Astrocyte (in vitro differentiated cells and primary cell): ENCODE measurements around the gene PTPRM. TPM values are rescaled to one million over a fixed set of nuclear protein-coding genes. Genes with fewer than 3 reads are reported as not detected.

ENCODE experiments used
- DNase-seq: peaks from one replicate; pipeline ENCODE4 v3.0.0-alpha.2; 2010; ENCODE audit warnings: low read depth
- FAIRE-seq: peaks from 2 replicates; lab custom pipeline; 2011; peaks lifted over from hg19 to GRCh38; lab: Jason Lieb, UNC
- H2AFZ ChIP-seq: 2 replicates; pipeline ENCODE4 v1.6.0; 2012; ENCODE audit warnings: low read depth, low read length, inconsistent platforms
- H3K27ac ChIP-seq: 2 replicates; pipeline ENCODE4 v1.5.1; 2011; ENCODE audit warnings: low read depth, low read length, inconsistent platforms
- H3K27me3 ChIP-seq: 2 replicates; pipeline ENCODE4 v1.6.0; 2011; ENCODE audit warnings: low read length, inconsistent platforms; ENCODE audit not compliant: insufficient read depth
- H3K36me3 ChIP-seq: 2 replicates; pipeline ENCODE4 v1.5.1; 2011; ENCODE audit warnings: low read length, inconsistent platforms; ENCODE audit not compliant: insufficient read depth
- H3K4me1 ChIP-seq: 2 replicates; pipeline ENCODE4 v1.5.1; 2011; ENCODE audit warnings: low read length, inconsistent platforms; ENCODE audit not compliant: insufficient read depth
- H3K4me2 ChIP-seq: 2 replicates; pipeline ENCODE4 v1.6.0; 2012; ENCODE audit warnings: low read length, inconsistent platforms
- H3K4me3 ChIP-seq: 2 replicates; pipeline ENCODE4 v1.5.1; 2011; ENCODE audit warnings: low read depth, mild to moderate bottlenecking, low read length, inconsistent platforms; ENCODE audit not compliant: insufficient read depth
- H3K79me2 ChIP-seq: 2 replicates; pipeline ENCODE4 v1.6.0; 2012; ENCODE audit warnings: mild to moderate bottlenecking, low read length, inconsistent platforms; ENCODE audit not compliant: insufficient read depth
- H3K9ac ChIP-seq: 2 replicates; pipeline ENCODE4 v1.6.0; 2012; ENCODE audit warnings: mild to moderate bottlenecking, low read length, inconsistent platforms
- H3K9me3 ChIP-seq: 2 replicates; pipeline ENCODE4 v1.5.1; 2012; ENCODE audit warnings: low read depth, mild to moderate bottlenecking, low read length, inconsistent platforms; ENCODE audit not compliant: insufficient read depth
- H4K20me1 ChIP-seq: 2 replicates; pipeline ENCODE4 v1.6.0; 2012; ENCODE audit warnings: low read length, inconsistent platforms; ENCODE audit not compliant: insufficient read depth
- H3K27ac Mint-ChIP-seq: one replicate; pipeline ENCODE4 v1.8.0; 2021; ENCODE audit warnings: mild to moderate bottlenecking, mixed read lengths; ENCODE audit not compliant: unreplicated experiment
- H3K27me3 Mint-ChIP-seq: one replicate; pipeline ENCODE4 v1.8.0; 2021; ENCODE audit warnings: low read depth, mixed read lengths; ENCODE audit not compliant: unreplicated experiment
- H3K36me3 Mint-ChIP-seq: one replicate; pipeline ENCODE4 v1.8.0; 2021; ENCODE audit warnings: low read depth, mixed read lengths; ENCODE audit not compliant: unreplicated experiment
- H3K4me1 Mint-ChIP-seq: one replicate; pipeline ENCODE4 v1.8.0; 2021; ENCODE audit warnings: low read depth, mixed read lengths; ENCODE audit not compliant: unreplicated experiment
- H3K4me3 Mint-ChIP-seq: one replicate; pipeline ENCODE4 v1.8.0; 2021; ENCODE audit warnings: mild to moderate bottlenecking, moderate library complexity, mixed read lengths; ENCODE audit not compliant: unreplicated experiment
- H3K9me3 Mint-ChIP-seq: one replicate; pipeline ENCODE4 v1.8.0; 2021; ENCODE audit warnings: mild to moderate bottlenecking, mixed read lengths; ENCODE audit not compliant: unreplicated experiment
- EZH2 ChIP-seq: IDR thresholded peaks from 2 replicates; pipeline ENCODE4 v1.6.1; 2012; ENCODE audit warnings: mild to moderate bottlenecking, low read length, inconsistent platforms; ENCODE audit not compliant: insufficient read depth
- total RNA-seq: library from RNA; stranded (reverse); gene quantifications from 2 replicates; pipeline ENCODE4 v1.2.1, GENCODE V29; 2021
- TF ChIP-seq, protein P1 (sequence below): IDR thresholded peaks from 2 replicates; pipeline ENCODE4 v1.5.1; 2011; ENCODE audit warnings: low read depth, mild to moderate bottlenecking, inconsistent platforms, low read length, moderate library complexity; ENCODE audit not compliant: insufficient read depth

The PTPRM gene
- total RNA-seq, 1 donor from 2014 or later: 59.6 TPM

DNA sequence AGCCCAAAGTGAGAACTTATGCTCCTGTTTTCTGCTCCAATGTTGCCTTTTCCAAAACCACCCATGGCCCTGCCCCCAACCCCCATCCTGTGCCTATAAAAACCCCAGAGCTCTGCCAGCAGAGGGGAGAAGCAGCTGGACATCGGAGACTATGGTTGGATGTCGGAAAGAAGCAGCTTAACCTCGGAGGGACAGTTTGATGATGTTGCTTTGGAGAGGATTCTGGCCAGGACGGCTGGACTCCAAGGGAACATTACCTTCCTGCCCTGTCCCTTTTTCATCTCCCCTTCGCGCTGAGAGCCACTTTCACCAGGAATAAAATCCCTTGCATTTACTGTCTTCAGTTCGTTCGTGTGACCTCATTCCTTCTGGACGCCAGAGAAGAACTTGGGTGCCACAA is 158.4 kb downstream of the PTPRM start:
- H3K4me3 Mint-ChIP-seq: no peak overlapping the region
- H3K27me3 Mint-ChIP-seq: no peaks in the 10 kb centered on the region
- H2AFZ ChIP-seq: no peak overlapping the region
- no peaks in the 10 kb centered on the region for H4K20me1 ChIP-seq
- H3K27me3 ChIP-seq: no peaks in the 10 kb centered on the region
- H3K36me3 ChIP-seq: no peaks in the 10 kb centered on the region
- H3K9me3 Mint-ChIP-seq: no peaks in the 10 kb centered on the region
- DNase-seq (no peak), FAIRE-seq (no peak)
- H3K27ac Mint-ChIP-seq: no peak overlapping the region
- no peaks in the 10 kb centered on the region for H3K36me3 Mint-ChIP-seq
- no peak overlapping the region for H3K4me3 ChIP-seq
- no peaks in the 10 kb centered on the region for H3K4me1 ChIP-seq
- H3K4me1 Mint-ChIP-seq: peaks cover 17% of the 10 kb centered on the region
- H3K9me3 ChIP-seq: no peaks in the 10 kb centered on the region
- no peak overlapping the region for H3K4me2 ChIP-seq
- TF ChIP-seq, protein P1, sequence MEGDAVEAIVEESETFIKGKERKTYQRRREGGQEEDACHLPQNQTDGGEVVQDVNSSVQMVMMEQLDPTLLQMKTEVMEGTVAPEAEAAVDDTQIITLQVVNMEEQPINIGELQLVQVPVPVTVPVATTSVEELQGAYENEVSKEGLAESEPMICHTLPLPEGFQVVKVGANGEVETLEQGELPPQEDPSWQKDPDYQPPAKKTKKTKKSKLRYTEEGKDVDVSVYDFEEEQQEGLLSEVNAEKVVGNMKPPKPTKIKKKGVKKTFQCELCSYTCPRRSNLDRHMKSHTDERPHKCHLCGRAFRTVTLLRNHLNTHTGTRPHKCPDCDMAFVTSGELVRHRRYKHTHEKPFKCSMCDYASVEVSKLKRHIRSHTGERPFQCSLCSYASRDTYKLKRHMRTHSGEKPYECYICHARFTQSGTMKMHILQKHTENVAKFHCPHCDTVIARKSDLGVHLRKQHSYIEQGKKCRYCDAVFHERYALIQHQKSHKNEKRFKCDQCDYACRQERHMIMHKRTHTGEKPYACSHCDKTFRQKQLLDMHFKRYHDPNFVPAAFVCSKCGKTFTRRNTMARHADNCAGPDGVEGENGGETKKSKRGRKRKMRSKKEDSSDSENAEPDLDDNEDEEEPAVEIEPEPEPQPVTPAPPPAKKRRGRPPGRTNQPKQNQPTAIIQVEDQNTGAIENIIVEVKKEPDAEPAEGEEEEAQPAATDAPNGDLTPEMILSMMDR: no peak
- no peak for TF ChIP-seq EZH2
- H3K79me2 ChIP-seq: peaks cover 8% of the 10 kb centered on the region
- H3K9ac ChIP-seq: no peak overlapping the region
- no peak overlapping the region for H3K27ac ChIP-seq

DNA sequence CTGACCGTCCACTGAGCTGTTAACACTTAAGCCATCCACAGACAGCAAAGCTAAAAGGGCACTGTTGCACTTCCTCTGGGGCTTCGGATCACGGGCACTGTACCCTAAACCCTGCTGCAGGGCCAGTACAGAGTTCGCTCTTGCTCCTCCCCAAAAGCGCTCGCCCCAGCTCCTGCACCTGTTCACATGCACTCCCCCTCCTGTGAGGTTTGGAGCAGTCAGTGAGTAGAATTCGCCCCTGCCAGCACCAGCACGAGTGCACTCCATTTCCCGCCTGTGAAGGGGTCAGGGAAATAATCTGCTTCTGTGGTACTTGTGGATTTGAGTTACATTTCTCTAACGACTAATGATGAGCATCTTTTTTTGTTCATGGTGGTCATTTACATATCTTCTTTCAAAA is 158.8 kb downstream of the PTPRM start:
- Mint-ChIP-seq H3K4me1 (peaks cover 17% of the 10 kb centered on the region), H3K4me3 (no peak overlapping the region), H3K36me3 (no peaks in the 10 kb centered on the region), H3K27me3 (no peaks in the 10 kb centered on the region), H3K9me3 (no peaks in the 10 kb centered on the region), H3K27ac (no peak overlapping the region)
- Histone ChIP-seq H2AFZ (no peak overlapping the region), H3K36me3 (no peaks in the 10 kb centered on the region), H3K27ac (no peak overlapping the region), H3K79me2 (peaks cover 8% of the 10 kb centered on the region), H3K9me3 (no peaks in the 10 kb centered on the region), H3K4me3 (no peak overlapping the region), H3K27me3 (no peaks in the 10 kb centered on the region), H4K20me1 (no peaks in the 10 kb centered on the region), H3K4me1 (no peaks in the 10 kb centered on the region), H3K9ac (no peak overlapping the region), H3K4me2 (no peak overlapping the region)
- DNase-seq (no peak), FAIRE-seq (no peak)
- TF ChIP-seq, protein P1: no peak
- TF ChIP-seq EZH2: no peak

DNA sequence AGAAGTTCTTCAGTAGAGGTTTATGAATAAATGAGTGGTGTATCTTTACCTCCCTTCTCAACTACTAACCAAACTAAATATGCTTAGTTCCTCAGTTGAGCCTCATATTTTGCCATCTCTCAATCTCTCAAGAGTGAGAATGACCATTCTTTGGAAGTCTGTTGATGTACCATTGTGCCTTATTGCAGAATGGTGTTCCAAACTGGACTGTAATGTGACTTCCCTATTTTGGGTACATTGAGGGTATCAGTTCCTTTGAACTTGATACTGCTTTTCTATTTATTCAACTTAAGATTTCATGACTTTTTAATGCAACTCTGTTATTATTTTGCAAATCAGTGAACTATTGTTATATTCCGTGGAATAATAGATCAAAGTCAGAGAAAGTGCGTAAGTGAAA is 159.4 kb downstream of the PTPRM start:
- Histone ChIP-seq H3K4me3 (no peak overlapping the region), H3K9me3 (no peaks in the 10 kb centered on the region), H3K36me3 (no peaks in the 10 kb centered on the region), H3K4me2 (no peak overlapping the region), H3K27ac (no peak overlapping the region), H3K4me1 (no peaks in the 10 kb centered on the region), H3K9ac (no peak overlapping the region), H3K27me3 (no peaks in the 10 kb centered on the region), H3K79me2 (peaks cover 8% of the 10 kb centered on the region), H2AFZ (no peak overlapping the region), H4K20me1 (no peaks in the 10 kb centered on the region)
- Mint-ChIP-seq H3K27me3 (no peaks in the 10 kb centered on the region), H3K36me3 (no peaks in the 10 kb centered on the region), H3K4me1 (peaks cover 17% of the 10 kb centered on the region), H3K4me3 (no peak overlapping the region), H3K9me3 (no peaks in the 10 kb centered on the region), H3K27ac (no peak overlapping the region)
- TF ChIP-seq, protein P1: no peak
- TF ChIP-seq EZH2: no peak
- no peak for DNase-seq
- FAIRE-seq: no peak
